ENCODE results near the gene SLC16A10.

Gene SLC16A10

GRCh38 chr6:111087106-111087835 is at the start of gene SLC16A10:
Gene SLC16A10 (plus strand): TSS chr6:111087503. CDS start chr6:111087753, 250 bp downstream.
- POLR2A ChIA-PET, result no interaction called here
- TF ChIP-seq SUZ12 (IDR thresholded peaks at IDR 0.05), result no peak
- TF ChIP-seq ARNT (IDR thresholded peaks at IDR 0.05), result peak; percentile 24; the same call in 1 of the 2 replicates
- TF ChIP-seq L3MBTL2 (conservative IDR thresholded peaks at IDR 0.05), result peak; percentile 41; the same call in 1 of the 2 replicates
- TF ChIP-seq HDGF (IDR thresholded peaks at IDR 0.05; ENCODE audit: borderline replicate concordance), result no peak
- TF ChIP-seq FOXA1 (IDR thresholded peaks at IDR 0.05), result no peak
- TF ChIP-seq FOXM1 (IDR thresholded peaks at IDR 0.05; ENCODE audit: borderline replicate concordance), result peak; percentile 60; the same call in 1 of the 2 replicates
- TF ChIP-seq ELF4 (IDR thresholded peaks at IDR 0.05), result no peak
- CTCF ChIA-PET, result interaction anchor here (1.8 kb wide), 1 partner anchor 29 kb away, joined by 5 read pairs; no protein-coding TSS in a partner anchor
- DNase-seq (ENCODE audit: extremely low spot score), result peak; percentile 96

GRCh38 chr6:111038534-111039252 is 48.6 kb upstream of the SLC16A10 start:
- ChIA-PET POLR2A (no interaction called here), CTCF (no interaction called here)
- no peak for DNase-seq (ENCODE audit: extremely low spot score)
- TF ChIP-seq SUZ12 (IDR thresholded peaks at IDR 0.05), result no peak
- TF ChIP-seq FOXM1 (IDR thresholded peaks at IDR 0.05; ENCODE audit: borderline replicate concordance), result no peak
- no peak for TF ChIP-seq CTBP1 (IDR thresholded peaks at IDR 0.05; ENCODE audit: borderline replicate concordance)
- TF ChIP-seq PKNOX1 (IDR thresholded peaks at IDR 0.05), result no peak
- no peak for TF ChIP-seq LEF1 (IDR thresholded peaks at IDR 0.05; ENCODE audit: borderline replicate concordance)
- no peak for TF ChIP-seq ELF4 (IDR thresholded peaks at IDR 0.05)
- TF ChIP-seq FOXK2 (IDR thresholded peaks at IDR 0.05), result no peak
- TF ChIP-seq L3MBTL2 (conservative IDR thresholded peaks at IDR 0.05), result no peak
- no peak for TF ChIP-seq ZNF384 (IDR thresholded peaks at IDR 0.05)
- no peak for TF ChIP-seq BHLHE40 (IDR thresholded peaks at IDR 0.05; ENCODE audit: borderline replicate concordance)
- no peak for TF ChIP-seq SP1 (IDR thresholded peaks at IDR 0.05)
- TF ChIP-seq TARDBP (IDR thresholded peaks at IDR 0.05), result no peak
- TF ChIP-seq FOXA1 (IDR thresholded peaks at IDR 0.05), result no peak
- TF ChIP-seq NFRKB (IDR thresholded peaks at IDR 0.05), result no peak
- TF ChIP-seq ARNT (IDR thresholded peaks at IDR 0.05), result no peak

GRCh38 chr6:111041917-111042316 is 45.4 kb upstream of the SLC16A10 start:
- TF ChIP-seq NFRKB (IDR thresholded peaks at IDR 0.05), result no peak
- TF ChIP-seq TARDBP (IDR thresholded peaks at IDR 0.05), result no peak
- TF ChIP-seq L3MBTL2 (conservative IDR thresholded peaks at IDR 0.05), result no peak
- no peak for TF ChIP-seq CTBP1 (IDR thresholded peaks at IDR 0.05; ENCODE audit: borderline replicate concordance)
- TF ChIP-seq FOXM1 (IDR thresholded peaks at IDR 0.05; ENCODE audit: borderline replicate concordance), result no peak
- no peak for TF ChIP-seq SP1 (IDR thresholded peaks at IDR 0.05)
- no peak for TF ChIP-seq ZNF384 (IDR thresholded peaks at IDR 0.05)
- no peak for TF ChIP-seq PKNOX1 (IDR thresholded peaks at IDR 0.05)
- TF ChIP-seq ELF4 (IDR thresholded peaks at IDR 0.05), result no peak
- TF ChIP-seq SUZ12 (IDR thresholded peaks at IDR 0.05), result no peak
- TF ChIP-seq FOXK2 (IDR thresholded peaks at IDR 0.05), result no peak
- TF ChIP-seq ARNT (IDR thresholded peaks at IDR 0.05), result no peak
- no peak for TF ChIP-seq FOXA1 (IDR thresholded peaks at IDR 0.05)
- TF ChIP-seq HDGF (IDR thresholded peaks at IDR 0.05; ENCODE audit: borderline replicate concordance), result no peak
- no peak for TF ChIP-seq LEF1 (IDR thresholded peaks at IDR 0.05; ENCODE audit: borderline replicate concordance)
- TF ChIP-seq BHLHE40 (IDR thresholded peaks at IDR 0.05; ENCODE audit: borderline replicate concordance), result no peak
- ChIA-PET CTCF (interaction anchor here (0.6 to 2.2 kb wide), 5 partner anchors 14 to 1576 kb away, joined by 3 to 14 read pairs (median 5); no protein-coding TSS in a partner anchor), POLR2A (interaction anchor here (0.6 kb wide), 1 partner anchor 314 kb away, joined by 4 read pairs; no protein-coding TSS in a partner anchor)
- no peak for DNase-seq (ENCODE audit: extremely low spot score)

- POLR2A ChIA-PET, result interaction anchor here (0.6 kb wide), 1 partner anchor 249 kb away, joined by 3 read pairs; no protein-coding TSS in a partner anchor
These were observed 40.1 kb upstream of the SLC16A10 start for GRCh38 chr6:111047244-111047643.

More at GRCh38 chr6:111047244-111047643, 40.1 kb upstream of the SLC16A10 start:
- CTCF ChIA-PET, result interaction anchor here (1.3 to 2.3 kb wide), 2 partner anchors 10 to 163 kb away, joined by 3 to 11 read pairs; no protein-coding TSS in a partner anchor
- TF ChIP-seq FOXK2 (IDR thresholded peaks at IDR 0.05) (no peak), NFRKB (IDR thresholded peaks at IDR 0.05) (no peak), FOXM1 (IDR thresholded peaks at IDR 0.05; ENCODE audit: borderline replicate concordance) (no peak), ZNF384 (IDR thresholded peaks at IDR 0.05) (no peak), LEF1 (IDR thresholded peaks at IDR 0.05; ENCODE audit: borderline replicate concordance) (no peak), SUZ12 (IDR thresholded peaks at IDR 0.05) (no peak), FOXA1 (IDR thresholded peaks at IDR 0.05) (no peak), HDGF (IDR thresholded peaks at IDR 0.05; ENCODE audit: borderline replicate concordance) (no peak), SP1 (IDR thresholded peaks at IDR 0.05) (no peak), L3MBTL2 (conservative IDR thresholded peaks at IDR 0.05) (no peak), BHLHE40 (IDR thresholded peaks at IDR 0.05; ENCODE audit: borderline replicate concordance) (no peak), TARDBP (IDR thresholded peaks at IDR 0.05) (no peak), ELF4 (IDR thresholded peaks at IDR 0.05) (no peak), CTBP1 (IDR thresholded peaks at IDR 0.05; ENCODE audit: borderline replicate concordance) (no peak), PKNOX1 (IDR thresholded peaks at IDR 0.05) (no peak)
- DNase-seq (ENCODE audit: extremely low spot score), result no peak
